GOT3 (cell line): ENCODE measurements around the gene PLA2R1.

Experiments used
- DNase-seq: peaks from one replicate; lab custom pipeline; 2025; ENCODE audit warnings: mixed read lengths; lab: John Stamatoyannopoulos, UW

Gene PLA2R1

DNA sequence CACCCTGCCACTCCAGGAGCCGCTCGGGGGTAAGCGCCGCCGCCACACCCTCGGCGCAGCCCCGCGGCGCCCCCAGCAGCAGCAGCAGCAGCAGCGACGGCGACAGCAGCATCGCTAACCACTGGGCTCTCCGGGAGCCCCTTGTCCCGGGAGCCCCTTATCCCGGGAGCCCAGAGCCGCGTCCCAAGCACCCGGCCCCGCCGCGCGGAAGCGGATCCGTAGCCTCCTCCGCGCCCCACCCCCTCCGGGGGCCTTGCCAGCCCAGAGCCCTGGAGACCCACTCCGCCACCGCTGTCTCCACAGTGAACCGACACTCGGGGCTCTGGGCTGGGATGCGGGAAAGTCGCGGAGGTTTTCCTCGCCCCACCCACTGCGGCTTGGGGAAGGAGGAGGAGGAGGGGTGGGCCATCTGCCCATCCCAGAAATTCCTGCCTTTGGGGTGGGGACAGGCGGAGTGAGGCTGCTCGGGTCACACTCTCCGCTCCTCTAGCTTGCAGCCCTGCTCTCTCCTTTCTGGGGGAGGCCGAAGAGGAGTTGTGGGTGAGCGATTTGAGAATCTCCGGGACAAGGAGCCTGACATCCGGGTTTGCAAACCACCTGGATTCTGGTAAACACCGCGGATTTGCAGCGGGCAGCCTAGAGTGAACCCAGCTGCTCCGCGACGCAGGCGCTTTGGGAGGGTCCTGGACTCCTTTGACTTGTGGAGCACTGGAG lies at the start of gene PLA2R1:
Gene PLA2R1, minus strand, starts transcription at position 324 of the 714 bp plus-strand sequence. Its CDS starts 212 bp downstream, at position 112.
- no peak for DNase-seq

DNA sequence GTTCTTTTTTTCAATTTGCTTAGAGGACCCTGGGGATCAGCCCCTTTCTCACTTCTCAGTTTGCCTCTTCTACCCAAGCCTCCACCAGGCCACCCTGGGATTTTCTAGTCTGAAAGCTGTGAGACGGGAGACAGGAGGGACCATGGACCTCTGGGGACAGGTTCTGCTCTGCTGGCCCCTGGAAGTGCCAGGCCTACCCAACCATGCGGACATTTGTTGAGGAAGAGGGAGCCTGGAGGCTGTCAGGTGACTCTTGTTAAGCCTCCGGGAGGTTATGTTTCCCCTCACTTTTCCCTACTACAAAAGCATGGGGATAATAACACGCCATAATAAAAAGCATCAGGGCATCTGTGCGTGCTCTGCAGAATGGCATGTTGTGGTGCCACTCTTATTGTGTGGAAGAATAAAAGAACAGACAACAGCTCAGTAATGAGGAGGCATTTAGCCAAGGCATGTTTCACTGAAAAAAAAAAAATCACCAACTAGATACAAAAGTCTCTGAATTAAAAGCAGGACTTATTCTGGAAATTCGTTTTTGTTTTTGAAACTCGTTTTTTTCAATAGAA lies 48.3 kb upstream of the PLA2R1 start:
- no peak for DNase-seq

- no peak for DNase-seq
Measured at GRCh38 chr2:160109939-160110673, 47.7 kb upstream of the PLA2R1 start.

- DNase-seq, result no peak
Measured at GRCh38 chr2:160109243-160109642, 46.8 kb upstream of the PLA2R1 start.

- DNase-seq, result no peak
Measured at GRCh38 chr2:160108646-160109045, 46.2 kb upstream of the PLA2R1 start.

DNA sequence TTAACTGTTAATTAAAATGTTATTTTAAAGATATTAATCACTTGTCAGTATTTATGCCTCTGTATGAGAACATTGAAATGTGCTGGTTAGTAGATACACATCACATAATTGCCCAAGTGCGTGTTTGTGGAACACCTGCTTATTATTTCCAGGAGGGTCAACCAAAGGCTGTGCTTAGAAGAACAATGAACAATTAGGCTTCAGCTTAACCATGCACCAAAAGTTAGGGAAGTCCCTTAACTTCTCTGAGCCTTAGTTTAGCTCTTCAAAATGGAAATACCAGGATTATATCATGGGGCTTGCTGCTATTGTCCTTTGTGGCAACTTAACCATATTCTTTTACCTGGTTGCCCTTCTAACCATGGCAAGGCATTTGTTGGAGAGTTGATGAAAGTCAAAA lies 43.0 kb upstream of the PLA2R1 start:
- DNase-seq, result no peak

DNA sequence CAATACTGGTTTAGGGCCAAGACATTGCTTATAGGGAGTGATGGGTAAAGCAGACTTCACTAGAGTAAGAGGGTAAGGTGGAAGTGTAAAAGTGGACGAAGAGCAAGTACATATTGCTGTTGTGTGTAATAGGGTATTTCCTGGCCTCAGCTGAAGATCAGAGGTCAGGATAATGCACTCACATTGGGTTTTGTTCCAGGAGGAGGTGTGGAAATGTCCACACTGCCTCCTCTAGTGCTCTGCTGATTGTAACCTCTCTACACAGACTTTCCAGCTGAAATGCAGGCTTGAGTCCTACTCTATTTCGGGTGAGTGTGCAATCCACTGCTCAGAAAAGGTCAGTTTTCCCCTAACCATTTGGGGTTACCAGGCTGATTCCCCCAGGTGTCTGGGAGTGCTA lies 41.7 kb upstream of the PLA2R1 start:
- DNase-seq, result no peak

GRCh38 chr2:160097326-160097725 lies 34.9 kb upstream of the PLA2R1 start:
- DNase-seq, result no peak

GRCh38 chr2:160096409-160096808 lies 34.0 kb upstream of the PLA2R1 start:
- no peak for DNase-seq

DNA sequence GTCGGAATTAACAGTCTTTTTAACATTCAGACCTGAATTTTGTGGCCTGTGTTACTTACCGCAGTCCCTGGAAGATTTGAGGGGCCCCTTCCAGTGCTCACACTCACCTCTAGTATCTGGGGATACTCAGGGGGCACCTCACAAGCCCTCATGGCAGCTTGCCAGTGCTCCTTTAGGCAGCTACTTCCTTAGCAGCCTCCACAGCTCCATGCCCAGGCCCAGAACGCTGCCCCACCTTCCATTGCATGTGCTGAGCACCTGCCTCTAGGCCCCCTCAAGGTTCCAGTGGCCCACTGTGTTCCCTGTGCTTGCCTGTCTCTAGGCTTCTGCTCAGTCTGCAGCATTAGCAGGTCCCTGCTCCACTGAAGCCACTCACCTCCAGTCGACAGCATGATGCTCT lies 30.0 kb upstream of the PLA2R1 start:
- no peak for DNase-seq

GRCh38 chr2:160091381-160091780 lies 29.0 kb upstream of the PLA2R1 start:
- DNase-seq, result no peak

DNA sequence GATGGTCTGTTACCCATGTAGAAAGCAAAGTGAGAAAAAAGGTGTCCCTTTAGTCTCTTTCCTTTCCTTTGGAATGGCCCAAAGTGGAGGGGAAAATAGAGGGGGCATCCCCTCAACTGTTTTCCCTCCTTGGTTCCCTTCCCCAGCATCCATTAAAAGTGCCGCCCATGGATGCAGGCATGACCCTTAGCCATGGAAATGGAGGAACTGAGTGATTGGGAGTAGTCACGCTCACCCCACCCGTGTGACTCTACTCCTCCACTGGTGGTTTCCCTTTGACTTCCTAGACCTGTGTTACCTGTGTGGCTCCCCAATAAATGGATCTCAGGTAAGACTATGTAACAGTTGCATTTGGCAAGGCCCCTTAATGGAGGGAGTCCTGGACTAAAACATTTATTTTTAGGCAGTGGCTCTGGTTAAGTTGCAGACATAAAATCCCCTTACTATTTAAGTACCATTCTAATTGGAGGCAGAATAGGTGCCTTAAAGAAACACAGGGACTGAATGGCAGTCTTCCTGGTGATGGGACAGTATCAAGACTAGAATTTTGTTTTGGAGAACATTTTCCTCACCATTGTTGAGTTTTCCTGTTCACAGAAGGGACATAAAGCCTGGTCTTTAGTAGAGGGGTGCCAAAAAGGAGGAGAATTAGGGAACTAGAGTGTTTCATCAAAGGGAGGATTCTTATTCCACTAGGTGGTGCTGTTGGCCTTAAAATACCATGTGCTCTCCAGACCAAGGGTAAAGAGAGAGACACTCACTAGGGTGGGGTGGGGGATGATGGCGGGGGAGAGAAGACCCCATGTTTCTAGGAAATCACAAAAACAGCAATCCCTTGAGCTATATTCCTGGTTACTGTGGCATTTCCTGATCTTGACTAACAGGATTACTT lies 25.7 kb upstream of the PLA2R1 start:
- DNase-seq, result no peak

GRCh38 chr2:160085662-160086061 lies 23.2 kb upstream of the PLA2R1 start:
- no peak for DNase-seq

- DNase-seq, result no peak
Measured at GRCh38 chr2:160077912-160078810, 15.7 kb upstream of the PLA2R1 start.

DNA sequence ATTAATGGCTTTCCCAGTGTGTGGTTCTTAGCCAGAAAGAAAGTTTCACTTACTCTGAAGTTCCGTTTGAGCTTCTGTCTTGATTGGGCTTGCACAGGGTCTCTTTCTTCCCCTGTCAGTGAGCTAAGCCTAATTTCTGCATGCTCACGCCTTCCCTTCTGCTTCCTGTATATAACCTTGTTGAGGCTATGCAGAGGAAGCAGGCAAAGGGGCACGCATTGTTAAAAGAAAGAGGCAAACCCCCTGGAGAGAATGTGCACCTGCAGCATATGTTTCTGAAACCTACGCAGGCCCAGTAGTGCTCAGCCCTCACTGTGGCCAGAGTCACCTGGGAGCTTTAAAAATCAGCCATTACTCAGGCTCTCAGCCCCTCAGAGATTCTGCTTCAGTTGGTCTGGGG lies 14.5 kb upstream of the PLA2R1 start:
- no peak for DNase-seq

DNA sequence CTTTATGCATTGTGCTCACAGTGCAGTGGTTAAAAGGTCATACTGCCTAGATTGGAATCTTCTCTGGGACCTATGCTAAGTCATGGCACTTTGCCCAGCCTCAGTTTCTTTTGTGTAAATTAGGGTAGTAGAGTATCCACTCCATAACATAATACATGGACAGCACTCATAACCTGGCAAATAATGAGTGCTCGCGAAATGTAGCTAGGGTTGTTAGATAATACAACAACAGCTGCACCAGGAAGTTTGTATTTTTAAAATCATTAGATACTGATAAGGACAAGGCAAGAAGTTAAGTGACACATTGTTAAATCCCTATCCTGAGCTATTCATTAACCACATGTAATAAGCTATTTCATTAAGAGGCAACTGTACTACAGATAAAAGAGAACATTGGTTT lies 13.8 kb upstream of the PLA2R1 start:
- no peak for DNase-seq

DNA sequence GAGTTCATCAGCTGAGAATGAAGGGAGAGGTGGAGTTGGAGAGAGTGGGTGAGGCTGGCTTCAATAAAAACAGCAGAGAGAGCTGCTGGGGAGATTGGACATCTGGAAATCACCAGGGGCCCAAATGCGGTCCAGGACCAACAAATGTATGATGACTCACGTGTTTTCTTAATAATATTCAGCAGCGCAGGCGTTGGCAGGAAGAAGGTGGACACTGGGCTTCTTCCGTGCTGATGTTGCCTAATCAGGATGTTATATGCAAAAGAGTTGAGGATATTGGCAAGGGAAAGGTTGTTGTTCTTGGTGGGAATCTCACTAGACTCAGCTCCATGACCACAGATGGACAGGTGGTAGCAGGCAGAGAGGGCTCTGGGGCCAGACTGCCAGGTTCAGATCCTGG lies 12.8 kb upstream of the PLA2R1 start:
- DNase-seq, result no peak

DNA sequence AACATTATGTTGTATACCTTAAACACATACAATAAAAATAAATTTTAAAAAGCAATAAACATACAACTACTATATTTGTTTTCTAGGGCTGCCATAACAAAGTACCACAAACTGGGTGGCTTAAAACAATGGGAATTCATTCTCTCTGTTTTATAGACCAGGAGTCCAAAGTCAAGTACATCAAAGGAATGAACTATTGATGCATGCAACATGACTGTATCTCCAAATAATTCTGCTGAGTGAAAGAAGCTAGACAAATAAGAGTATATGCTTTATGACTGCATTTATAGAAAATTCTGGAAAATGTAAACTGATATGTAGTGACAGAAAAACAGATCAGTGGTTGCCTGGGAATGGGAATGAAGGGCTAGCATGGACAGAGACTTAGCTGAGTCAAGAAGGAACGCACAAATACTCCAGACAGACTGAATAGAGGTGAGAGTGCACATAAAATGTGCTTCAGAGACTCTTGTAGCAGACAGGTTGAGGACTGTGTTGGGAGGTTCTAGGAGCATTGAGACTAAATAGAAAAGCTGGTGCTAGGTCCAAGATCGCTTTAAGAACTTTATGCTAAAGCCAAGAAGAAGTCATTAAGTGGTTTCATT lies 11.0 kb upstream of the PLA2R1 start:
- no peak for DNase-seq

DNA sequence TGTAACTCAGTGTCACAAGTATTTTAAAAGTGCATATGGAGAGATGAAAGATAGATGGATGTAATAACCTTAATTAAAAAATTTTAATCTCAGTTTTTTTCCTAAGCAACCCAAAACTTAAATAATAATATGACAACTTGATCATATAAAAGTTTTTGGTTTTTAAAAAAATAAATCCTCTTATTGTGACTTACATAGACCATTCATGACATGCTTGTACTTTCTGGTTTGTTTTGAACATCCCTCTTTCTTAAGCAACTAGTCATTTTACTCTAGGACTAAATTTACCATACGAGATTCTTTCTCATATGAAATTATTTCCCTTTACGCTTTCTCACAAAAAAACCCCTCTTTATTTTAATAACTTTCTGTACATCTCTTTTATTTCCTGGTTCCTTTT lies 6.5 kb upstream of the PLA2R1 start:
- no peak for DNase-seq

- DNase-seq, result no peak
Measured at GRCh38 chr2:160064916-160065315, 2.5 kb upstream of the PLA2R1 start.
